ENCODE measurements around the gene HOXD11. TPM values are rescaled to one million over a fixed set of nuclear protein-coding genes. Genes with fewer than 3 reads are reported as not detected.

The HOXD11 gene
- total and polyA plus RNA-seq, 2 donors (not counting 1 experiment from before 2014, with no cell fraction given): not detected

- H3K9me3 ChIP-seq (ENCODE audit: control extremely low read depth in 1 of 3, control insufficient read depth in 2 of 3, insufficient read depth in 1 of 3, low read length in 2 of 3): peaks cover 0 to 33% (median 6%) of the 10 kb centered on the region in 3 donors
- Mint-ChIP-seq H3K4me1 (peaks cover 33% of the 10 kb centered on the region), H3K27ac (no peak overlapping the region), H3K9me3 (ENCODE audit: insufficient read depth) (no peaks in the 10 kb centered on the region), H3K4me3 (no peak overlapping the region), H3K27me3 (peaks cover 84% of the 10 kb centered on the region)
- no peak overlapping the region for H3K27ac ChIP-seq (ENCODE audit: low read length in 2 of 2)
- 0% methylated on average over 1 of the region's 2 CpGs for WGBS (ENCODE audit: insufficient coverage)
- peaks cover 0 to 93% (median 79%) of the 10 kb centered on the region in 4 experiments for H3K27me3 ChIP-seq (replicated peaks in 1 of 4; ENCODE audit: control extremely low read depth in 1 of 4, control insufficient read depth in 3 of 4, insufficient read depth in 4 of 4, low read length in 3 of 4)
- POLR2A ChIA-PET: no interaction called here
- TF ChIP-seq, protein P1, sequence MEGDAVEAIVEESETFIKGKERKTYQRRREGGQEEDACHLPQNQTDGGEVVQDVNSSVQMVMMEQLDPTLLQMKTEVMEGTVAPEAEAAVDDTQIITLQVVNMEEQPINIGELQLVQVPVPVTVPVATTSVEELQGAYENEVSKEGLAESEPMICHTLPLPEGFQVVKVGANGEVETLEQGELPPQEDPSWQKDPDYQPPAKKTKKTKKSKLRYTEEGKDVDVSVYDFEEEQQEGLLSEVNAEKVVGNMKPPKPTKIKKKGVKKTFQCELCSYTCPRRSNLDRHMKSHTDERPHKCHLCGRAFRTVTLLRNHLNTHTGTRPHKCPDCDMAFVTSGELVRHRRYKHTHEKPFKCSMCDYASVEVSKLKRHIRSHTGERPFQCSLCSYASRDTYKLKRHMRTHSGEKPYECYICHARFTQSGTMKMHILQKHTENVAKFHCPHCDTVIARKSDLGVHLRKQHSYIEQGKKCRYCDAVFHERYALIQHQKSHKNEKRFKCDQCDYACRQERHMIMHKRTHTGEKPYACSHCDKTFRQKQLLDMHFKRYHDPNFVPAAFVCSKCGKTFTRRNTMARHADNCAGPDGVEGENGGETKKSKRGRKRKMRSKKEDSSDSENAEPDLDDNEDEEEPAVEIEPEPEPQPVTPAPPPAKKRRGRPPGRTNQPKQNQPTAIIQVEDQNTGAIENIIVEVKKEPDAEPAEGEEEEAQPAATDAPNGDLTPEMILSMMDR (IDR thresholded peaks at IDR 0.05): no peak
- TF ChIP-seq EZH2 (IDR thresholded peaks at IDR 0.05; ENCODE audit: borderline replicate concordance, insufficient read depth, low read depth, low read length, poor library complexity, severe bottlenecking): no peak
- no peak overlapping the region for H3K4me3 ChIP-seq (ENCODE audit: control extremely low read depth in 1 of 5, extremely low read depth in 1 of 5, insufficient read depth in 1 of 5, low read depth in 2 of 5, low read length in 4 of 5)
- no peak overlapping the region for H3K9ac ChIP-seq (ENCODE audit: low read length)
- H2AFZ ChIP-seq (ENCODE audit: insufficient read depth, low read depth, low read length, poor library complexity, severe bottlenecking): no peak overlapping the region
- H3K79me2 ChIP-seq (ENCODE audit: control insufficient read depth, insufficient read depth, low read length): no peaks in the 10 kb centered on the region
- H3K4me1 ChIP-seq (ENCODE audit: control insufficient read depth in 2 of 2, insufficient read depth in 2 of 2, low read length in 2 of 2): peaks cover 25 to 45% of the 10 kb centered on the region in 2 donors
- CTCF ChIA-PET: interaction anchor here (2.4 kb wide), 1 partner anchor 10 kb away, joined by 15 read pairs; no protein-coding TSS in a partner anchor
- intact Hi-C loops (cut with micrococcal nuclease): no loop called here
- ATAC-seq (ENCODE audit: low read depth): no peak
- DNase-seq: no peak
- H4K20me1 ChIP-seq (ENCODE audit: control insufficient read depth, insufficient read depth, low read length, poor library complexity, severe bottlenecking): no peaks in the 10 kb centered on the region
- H3K36me3 ChIP-seq (replicated peaks in 1 of 2; ENCODE audit: control extremely low read depth in 1 of 2, control insufficient read depth in 1 of 2, extremely low read depth in 1 of 2, insufficient read depth in 2 of 2, low read length in 1 of 2): no peaks in the 10 kb centered on the region
- peak overlapping the region; percentile 43 for H3K4me2 ChIP-seq (replicated peaks; ENCODE audit: low read depth, low read length, poor library complexity, severe bottlenecking)
These were observed 30.1 kb downstream of the HOXD11 start for GRCh38 chr2:176137252-176137580.

DNA sequence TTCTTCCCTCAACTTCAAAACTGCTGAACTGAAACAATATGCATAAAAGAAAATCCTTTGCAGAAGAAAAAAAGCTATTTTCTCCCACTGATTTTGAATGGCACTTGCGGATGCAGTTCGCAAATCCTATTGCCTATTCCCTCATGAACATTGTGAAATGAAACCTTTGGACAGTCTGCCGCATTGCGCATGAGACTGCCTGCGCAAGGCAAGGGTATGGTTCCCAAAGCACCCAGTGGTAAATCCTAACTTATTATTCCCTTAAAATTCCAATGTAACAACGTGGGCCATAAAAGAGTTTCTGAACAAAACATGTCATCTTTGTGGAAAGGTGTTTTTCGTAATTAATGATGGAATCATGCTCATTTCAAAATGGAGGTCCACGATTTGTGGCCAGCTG, 30.8 kb downstream of the HOXD11 start:
- Mint-ChIP-seq H3K4me3 (no peak overlapping the region), H3K27me3 (peaks cover 82% of the 10 kb centered on the region), H3K4me1 (peaks cover 28% of the 10 kb centered on the region), H3K27ac (no peak overlapping the region), H3K9me3 (ENCODE audit: insufficient read depth) (no peaks in the 10 kb centered on the region)
- intact Hi-C loops (cut with micrococcal nuclease): no loop called here
- no peaks in the 10 kb centered on the region for H3K79me2 ChIP-seq (ENCODE audit: control insufficient read depth, insufficient read depth, low read length)
- TF ChIP-seq, protein P1 (IDR thresholded peaks at IDR 0.05): no peak
- no peak for TF ChIP-seq EZH2 (IDR thresholded peaks at IDR 0.05; ENCODE audit: borderline replicate concordance, insufficient read depth, low read depth, low read length, poor library complexity, severe bottlenecking)
- H2AFZ ChIP-seq (ENCODE audit: insufficient read depth, low read depth, low read length, poor library complexity, severe bottlenecking): no peak overlapping the region
- H3K9me3 ChIP-seq (ENCODE audit: control extremely low read depth in 1 of 3, control insufficient read depth in 2 of 3, insufficient read depth in 1 of 3, low read length in 2 of 3): peaks cover 0 to 33% (median 6%) of the 10 kb centered on the region in 3 donors
- no peak overlapping the region for H3K27ac ChIP-seq (ENCODE audit: low read length in 2 of 2)
- no peak overlapping the region for H3K9ac ChIP-seq (ENCODE audit: low read length)
- DNase-seq (no peak), ATAC-seq (ENCODE audit: low read depth) (no peak)
- peaks cover 0 to 91% (median 75%) of the 10 kb centered on the region in 4 experiments for H3K27me3 ChIP-seq (replicated peaks in 1 of 4; ENCODE audit: control extremely low read depth in 1 of 4, control insufficient read depth in 3 of 4, insufficient read depth in 4 of 4, low read length in 3 of 4)
- no peaks in the 10 kb centered on the region for H4K20me1 ChIP-seq (ENCODE audit: control insufficient read depth, insufficient read depth, low read length, poor library complexity, severe bottlenecking)
- H3K4me1 ChIP-seq (ENCODE audit: control insufficient read depth in 2 of 2, insufficient read depth in 2 of 2, low read length in 2 of 2): peaks cover 19 to 40% of the 10 kb centered on the region in 2 donors
- H3K4me3 ChIP-seq (ENCODE audit: control extremely low read depth in 1 of 5, extremely low read depth in 1 of 5, insufficient read depth in 1 of 5, low read depth in 2 of 5, low read length in 4 of 5): no peak overlapping the region
- CTCF ChIA-PET: interaction anchor here (0.9 to 3.8 kb wide), 3 partner anchors 11 to 514 kb away, joined by 6 to 26 read pairs (median 15); no protein-coding TSS in a partner anchor
- WGBS (ENCODE audit: insufficient coverage): 58% methylated on average over 4 of the region's 8 CpGs
- no peak overlapping the region for H3K4me2 ChIP-seq (replicated peaks; ENCODE audit: low read depth, low read length, poor library complexity, severe bottlenecking)
- POLR2A ChIA-PET: no interaction called here
- H3K36me3 ChIP-seq (replicated peaks in 1 of 2; ENCODE audit: control extremely low read depth in 1 of 2, control insufficient read depth in 1 of 2, extremely low read depth in 1 of 2, insufficient read depth in 2 of 2, low read length in 1 of 2): no peaks in the 10 kb centered on the region

All from B cell (primary cell).